Stimulated activated CD8-positive, alpha-beta memory T cell treated with anti-CD3 and anti-CD28 coated beads, Interleukin-4, amount 100 ng/mL, for 48 hours (primary cell): ENCODE results near the gene GOLPH3L.
"Not testable (repeated sequence)": the region's sequence is repeated elsewhere in the genome, so short reads cannot be mapped to it uniquely, and the experiment has no call there.

Experiments
- DNase-seq: peaks from one replicate; pipeline ENCODE4 v3.0.0-alpha.2; 2020

The GOLPH3L gene

GRCh38 chr1:150696995-150697927 is at the start of gene GOLPH3L:
Gene GOLPH3L (minus strand): TSS chr1:150697154. CDS start chr1:150694838, 2,316 bp downstream.
- peak; percentile 88 for DNase-seq

GRCh38 chr1:150730130-150730721 is 33.3 kb upstream of the GOLPH3L start:
- DNase-seq: no peak

- no peak for DNase-seq
Measured at GRCh38 chr1:150724336-150724735, 27.4 kb upstream of the GOLPH3L start.

- no peak for DNase-seq
Measured at GRCh38 chr1:150720703-150721102, 23.7 kb upstream of the GOLPH3L start, which contains the start of gene HORMAD1. Gene HORMAD1 (minus strand): TSS chr1:150720895. CDS start chr1:150719505, 1,390 bp downstream.

GRCh38 chr1:150720098-150720497 is 23.1 kb upstream of the GOLPH3L start:
- no peak for DNase-seq

GRCh38 chr1:150718225-150718891 is 21.4 kb upstream of the GOLPH3L start:
- no peak for DNase-seq

GRCh38 chr1:150709031-150709430 is 12.1 kb upstream of the GOLPH3L start:
- DNase-seq: not testable (repeated sequence)

GRCh38 chr1:150708595-150708994 is 11.6 kb upstream of the GOLPH3L start:
- DNase-seq: no peak

- no peak for DNase-seq
Measured at GRCh38 chr1:150706091-150706490, 9.1 kb upstream of the GOLPH3L start.

- no peak for DNase-seq
Measured at GRCh38 chr1:150703427-150703826, 6.5 kb upstream of the GOLPH3L start.

- DNase-seq: no peak
Measured at GRCh38 chr1:150696590-150696989, 364 bp downstream of the GOLPH3L start.

- DNase-seq: no peak
Measured at GRCh38 chr1:150696162-150696561, 792 bp downstream of the GOLPH3L start.

- no peak for DNase-seq
Measured at GRCh38 chr1:150695561-150695960, 1.4 kb downstream of the GOLPH3L start.

GRCh38 chr1:150692720-150693119 is 4.2 kb downstream of the GOLPH3L start:
- DNase-seq: no peak

- DNase-seq: no peak
Measured at GRCh38 chr1:150688763-150689162, 8.2 kb downstream of the GOLPH3L start.

- DNase-seq: no peak
Measured at GRCh38 chr1:150686275-150686674, 10.7 kb downstream of the GOLPH3L start.

- DNase-seq: no peak
Measured at GRCh38 chr1:150683914-150684313, 13.0 kb downstream of the GOLPH3L start.

GRCh38 chr1:150678988-150679387 is 18.0 kb downstream of the GOLPH3L start:
- DNase-seq: no peak

GRCh38 chr1:150674881-150675280 is 22.1 kb downstream of the GOLPH3L start:
- DNase-seq: no peak

- DNase-seq: no peak
Measured at GRCh38 chr1:150663321-150663720, 33.6 kb downstream of the GOLPH3L start.

GRCh38 chr1:150662811-150663210 is 34.1 kb downstream of the GOLPH3L start:
- DNase-seq: no peak

- no peak for DNase-seq
Measured at GRCh38 chr1:150661156-150661555, 35.8 kb downstream of the GOLPH3L start.

GRCh38 chr1:150660584-150660983 is 36.4 kb downstream of the GOLPH3L start:
- no peak for DNase-seq

GRCh38 chr1:150657064-150657463 is 39.9 kb downstream of the GOLPH3L start:
- DNase-seq: not testable (repeated sequence)
